GM23338 (cell line): Measurements from ENCODE around the gene KIAA1671.

Source experiments
- CREB1 ChIP-seq: fragments of 250-450 bp; sonication (Bioruptor Pico); IDR thresholded peaks from 2 replicates; pipeline ENCODE4 v1.5.0; 2020; ENCODE audit warnings: low read depth, mild to moderate bottlenecking, moderate library complexity
- CTCF ChIP-seq, 2 experiments: fragments of 200-600 bp in 1 of 2; sonication (generic) in 1 of 2; conservative IDR thresholded peaks; 2 replicates each; pipeline versions ENCODE4 v1.5.1 to v1.6.1; 2016 to 2017; ENCODE audit warnings: antibody characterized with exemption in 2 of 2, low read depth in 2 of 2, mild to moderate bottlenecking in 2 of 2, moderate library complexity in 1 of 2
- ETS1 ChIP-seq: IDR thresholded peaks from 2 replicates; pipeline ENCODE4 v1.6.1; 2016; ENCODE audit warnings: antibody characterized with exemption
- EZH2 ChIP-seq: fragments of 200-600 bp; sonication (generic); IDR thresholded peaks from one replicate; pipeline ENCODE4 v1.8.0; 2017; ENCODE audit warnings: antibody characterized with exemption, mild to moderate bottlenecking, low read depth; ENCODE audit not compliant: unreplicated experiment
- EZH2phosphoT487 ChIP-seq: fragments of 200-600 bp; sonication (generic); IDR thresholded peaks from one replicate; pipeline ENCODE4 v1.8.1; 2018; ENCODE audit warnings: antibody characterized with exemption; ENCODE audit not compliant: unreplicated experiment
- JUNB ChIP-seq: IDR thresholded peaks from one replicate; pipeline ENCODE4 v1.6.1; 2016; ENCODE audit warnings: antibody characterized with exemption; ENCODE audit not compliant: unreplicated experiment
- NANOG ChIP-seq: IDR thresholded peaks from 2 replicates; pipeline ENCODE4 v1.6.1; 2016; ENCODE audit warnings: antibody characterized with exemption, borderline replicate concordance
- POLR2AphosphoS5 ChIP-seq: IDR thresholded peaks from 2 replicates; pipeline ENCODE4 v1.6.1; 2016; ENCODE audit warnings: antibody characterized with exemption, low read depth
- REST ChIP-seq: IDR thresholded peaks from one replicate; pipeline ENCODE4 v1.6.1; 2018; ENCODE audit warnings: antibody characterized with exemption; ENCODE audit not compliant: unreplicated experiment
- ZNF114 ChIP-seq: fragments of 250-450 bp; sonication (Bioruptor Pico); IDR thresholded peaks from 2 replicates; pipeline ENCODE4 v1.5.0; 2020; ENCODE audit warnings: mild to moderate bottlenecking, moderate library complexity
- ZNF331 ChIP-seq: fragments of 250-450 bp; sonication (Bioruptor Pico); IDR thresholded peaks from 2 replicates; pipeline ENCODE4 v1.5.0; 2020; ENCODE audit warnings: low read depth, mild to moderate bottlenecking, moderate library complexity
- ZNF462 ChIP-seq: fragments of 250-450 bp; sonication (Bioruptor Pico); IDR thresholded peaks from 2 replicates; pipeline ENCODE4 v1.5.0; 2020; ENCODE audit warnings: mild to moderate bottlenecking, moderate library complexity

GRCh38 chr22:24996420-24996952 is 44.0 kb downstream of the KIAA1671 start:
- no peak for TF ChIP-seq CTCF (conservative IDR thresholded peaks at IDR 0.05; ENCODE audit: low read depth in 2 of 2)
- peak; percentile 60; the same call in 1 of the 2 replicates for TF ChIP-seq CREB1 (CRISPR knock-in tag)
- TF ChIP-seq POLR2AphosphoS5: no peak
- no peak for TF ChIP-seq EZH2
- no peak for TF ChIP-seq EZH2phosphoT487
- TF ChIP-seq NANOG: no peak
- TF ChIP-seq REST: no peak
- no peak for TF ChIP-seq JUNB
- no peak for TF ChIP-seq ZNF331 (CRISPR knock-in tag)
- TF ChIP-seq ETS1: no peak
- TF ChIP-seq ZNF462 (CRISPR knock-in tag): no peak
- TF ChIP-seq ZNF114 (CRISPR knock-in tag): no peak
